CD4-positive, alpha-beta T cell treated with Interleukin-4 for 4 hours (primary cell): ENCODE data around the gene COX11.

Experiments
- DNase-seq: peaks from one replicate; pipeline ENCODE4 v3.0.0-alpha.2; 2020

COX11 gene

GRCh38 chr17:54967621-54968261, 713 bp downstream of the COX11 start:
- peak; percentile 45 for DNase-seq

- no peak for DNase-seq
Measured at GRCh38 chr17:54956791-54957190, 11.7 kb downstream of the COX11 start.

GRCh38 chr17:54951286-54951685, 17.2 kb downstream of the COX11 start:
- no peak for DNase-seq

GRCh38 chr17:54950116-54950515, 18.3 kb downstream of the COX11 start:
- no peak for DNase-seq

- no peak for DNase-seq
Measured at GRCh38 chr17:54948380-54948779, 20.1 kb downstream of the COX11 start.

- DNase-seq: no peak
Measured at GRCh38 chr17:54947396-54947795, 21.1 kb downstream of the COX11 start.

- no peak for DNase-seq
Measured at GRCh38 chr17:54945671-54946070, 22.8 kb downstream of the COX11 start.

GRCh38 chr17:54945231-54945630, 23.2 kb downstream of the COX11 start:
- no peak for DNase-seq

GRCh38 chr17:54944796-54945195, 23.7 kb downstream of the COX11 start:
- no peak for DNase-seq

- no peak for DNase-seq
Measured at GRCh38 chr17:54941285-54941684, 27.2 kb downstream of the COX11 start.

GRCh38 chr17:54937426-54937825, 31.0 kb downstream of the COX11 start:
- no peak for DNase-seq

- DNase-seq: no peak
Measured at GRCh38 chr17:54937018-54937417, 31.4 kb downstream of the COX11 start.

GRCh38 chr17:54935471-54935870, 33.0 kb downstream of the COX11 start:
- no peak for DNase-seq

- no peak for DNase-seq
Measured at GRCh38 chr17:54933921-54934320, 34.5 kb downstream of the COX11 start.

GRCh38 chr17:54932711-54933110, 35.7 kb downstream of the COX11 start:
- no peak for DNase-seq

- DNase-seq: no peak
Measured at GRCh38 chr17:54927525-54927924, 40.9 kb downstream of the COX11 start.

GRCh38 chr17:54924405-54924804, 44.0 kb downstream of the COX11 start:
- no peak for DNase-seq

- DNase-seq: no peak
Measured at GRCh38 chr17:54920819-54921218, 47.6 kb downstream of the COX11 start.

- no peak for DNase-seq
Measured at GRCh38 chr17:54919425-54919824, 49.0 kb downstream of the COX11 start.

GRCh38 chr17:54916721-54917120, 51.7 kb downstream of the COX11 start:
- no peak for DNase-seq
